HEK293 (cell line): Measurements from ENCODE around the gene THSD7A.

Source experiments
- CTCF ChIA-PET: fragments of 350-600 bp; formaldehyde crosslinking; extraction: SDS; loops from one replicate; lab custom pipeline; 2021; ENCODE audit warnings: antibody characterized with exemption; lab: Yijun Ruan, JAX
- POLR2A ChIA-PET: fragments of 300-600 bp; formaldehyde crosslinking; extraction: SDS; loops from one replicate; lab custom pipeline; 2020; ENCODE audit warnings: antibody characterized with exemption, inconsistent platforms; lab: Yijun Ruan, JAX
- H3K27ac ChIP-seq: fragments of 200-500 bp; sonication (Bioruptor generic); 2 replicates; pipeline ENCODE4 v1.5.1; 2014; ENCODE audit warnings: low read depth, low read length, control low read depth, inconsistent platforms; ENCODE audit errors: extremely low read depth
- H3K36me3 ChIP-seq, 2 experiments: fragments of 200-500 bp in 1 of 2; sonication (Bioruptor generic) in 1 of 2; 1 replicate in 1 of 2; 2 replicates in 1 of 2; pipeline ENCODE4 v1.5.1; 2014 to 2017; ENCODE audit warnings: inconsistent platforms in 2 of 2, low read length in 2 of 2; ENCODE audit not compliant: control insufficient read depth in 2 of 2, insufficient read depth in 1 of 2
- H3K4me1 ChIP-seq: fragments of 200-500 bp; sonication (Bioruptor generic); 2 replicates; pipeline ENCODE4 v1.5.1; 2014; ENCODE audit warnings: mild to moderate bottlenecking, low read length, inconsistent platforms; ENCODE audit not compliant: control insufficient read depth, insufficient read depth
- H3K4me3 ChIP-seq: 2 replicates; pipeline ENCODE4 v1.5.1; 2011; ENCODE audit warnings: low read depth, mild to moderate bottlenecking, control low read depth, low read length, moderate library complexity
- H3K9me3 ChIP-seq: fragments of 200-500 bp; sonication (Bioruptor generic); 2 replicates; pipeline ENCODE4 v1.5.1; 2014; ENCODE audit warnings: low read depth, low read length, inconsistent platforms; ENCODE audit not compliant: control insufficient read depth, insufficient read depth
- BCL11A ChIP-seq: fragments of 450-650 bp; formaldehyde crosslinking; IDR thresholded peaks from 2 replicates; pipeline ENCODE4 v1.5.1; 2016; ENCODE audit warnings: low read depth, missing biosample characterization, missing genetic modification characterization
- GLI2 ChIP-seq: fragments of 450-650 bp; formaldehyde crosslinking; IDR thresholded peaks from 2 replicates; pipeline ENCODE4; 2017; ENCODE audit warnings: missing biosample characterization, missing genetic modification characterization, low read depth, borderline replicate concordance
- IKZF3 ChIP-seq: fragments of 450-650 bp; IDR thresholded peaks from 2 replicates; pipeline ENCODE4 v1.5.0; 2018; ENCODE audit warnings: missing biosample characterization, mild to moderate bottlenecking, missing genetic modification characterization, moderate library complexity
- KLF8 ChIP-seq: fragments of 450-650 bp; formaldehyde crosslinking; IDR thresholded peaks from 2 replicates; pipeline ENCODE4 v1.5.1; 2016; ENCODE audit warnings: missing biosample characterization, missing genetic modification characterization
- ZBTB1 ChIP-seq: fragments of 450-650 bp; formaldehyde crosslinking; IDR thresholded peaks from 2 replicates; pipeline ENCODE4 v1.5.1; 2016; ENCODE audit warnings: missing biosample characterization, missing genetic modification characterization
- ZBTB11 ChIP-seq: fragments of 450-650 bp; formaldehyde crosslinking; conservative IDR thresholded peaks from 2 replicates; pipeline ENCODE4 v1.5.1; 2016; ENCODE audit warnings: low read depth, missing biosample characterization, missing genetic modification characterization
- ZFP41 ChIP-seq: fragments of 450-650 bp; formaldehyde crosslinking; IDR thresholded peaks from 2 replicates; pipeline ENCODE4 v1.5.1; 2016; ENCODE audit warnings: missing biosample characterization, missing genetic modification characterization, borderline replicate concordance
- ZFP69B ChIP-seq: fragments of 450-650 bp; formaldehyde crosslinking; IDR thresholded peaks from 2 replicates; pipeline ENCODE4 v1.5.1; 2016; ENCODE audit warnings: missing biosample characterization, missing genetic modification characterization
- ZNF280C ChIP-seq: fragments of 450-650 bp; formaldehyde crosslinking; IDR thresholded peaks from 2 replicates; pipeline ENCODE4 v1.5.1; 2016; ENCODE audit warnings: missing biosample characterization, missing genetic modification characterization
- ZNF350 ChIP-seq: fragments of 450-650 bp; formaldehyde crosslinking; IDR thresholded peaks from 2 replicates; pipeline ENCODE4 v1.5.0; 2017; ENCODE audit warnings: missing biosample characterization, mild to moderate bottlenecking, missing genetic modification characterization
- ZNF366 ChIP-seq: fragments of 450-650 bp; formaldehyde crosslinking; conservative IDR thresholded peaks from 2 replicates; pipeline ENCODE4 v1.5.1; 2016; ENCODE audit warnings: missing biosample characterization, missing genetic modification characterization
- ZNF404 ChIP-seq: fragments of 450-650 bp; formaldehyde crosslinking; IDR thresholded peaks from 2 replicates; pipeline ENCODE4 v1.5.1; 2017; ENCODE audit warnings: missing biosample characterization, missing genetic modification characterization
- ZNF423 ChIP-seq: fragments of 450-650 bp; formaldehyde crosslinking; IDR thresholded peaks from 2 replicates; pipeline ENCODE4 v1.5.1; 2016; ENCODE audit warnings: missing biosample characterization, missing genetic modification characterization
- ZNF518A ChIP-seq: fragments of 450-650 bp; formaldehyde crosslinking; conservative IDR thresholded peaks from 2 replicates; pipeline ENCODE4 v1.5.1; 2016; ENCODE audit warnings: low read depth, missing biosample characterization, missing genetic modification characterization
- ZNF521 ChIP-seq: fragments of 450-650 bp; formaldehyde crosslinking; IDR thresholded peaks from 2 replicates; pipeline ENCODE4 v1.5.1; 2017; ENCODE audit warnings: missing biosample characterization, mild to moderate bottlenecking, missing genetic modification characterization
- ZNF561 ChIP-seq: fragments of 450-650 bp; IDR thresholded peaks from 2 replicates; pipeline ENCODE4 v1.5.1; 2018; ENCODE audit warnings: missing biosample characterization, missing genetic modification characterization, borderline replicate concordance
- ZNF571 ChIP-seq: fragments of 450-650 bp; formaldehyde crosslinking; IDR thresholded peaks from 2 replicates; pipeline ENCODE4 v1.5.0; 2017; ENCODE audit warnings: missing biosample characterization, missing genetic modification characterization
- ZNF600 ChIP-seq: fragments of 450-650 bp; formaldehyde crosslinking; IDR thresholded peaks from 2 replicates; pipeline ENCODE4 v1.5.1; 2016; ENCODE audit warnings: missing biosample characterization, missing genetic modification characterization
- ZNF621 ChIP-seq: fragments of 450-650 bp; formaldehyde crosslinking; IDR thresholded peaks from 2 replicates; pipeline ENCODE4 v1.5.1; 2017; ENCODE audit warnings: missing biosample characterization, missing genetic modification characterization
- ZNF704 ChIP-seq: fragments of 450-650 bp; formaldehyde crosslinking; IDR thresholded peaks from 2 replicates; pipeline ENCODE4 v1.5.1; 2016; ENCODE audit warnings: missing biosample characterization, missing genetic modification characterization
- ZNF707 ChIP-seq: fragments of 450-650 bp; formaldehyde crosslinking; IDR thresholded peaks from 2 replicates; pipeline ENCODE4 v1.5.1; 2016; ENCODE audit warnings: missing biosample characterization, missing genetic modification characterization
- ZSCAN23 ChIP-seq: fragments of 450-650 bp; formaldehyde crosslinking; IDR thresholded peaks from 2 replicates; pipeline ENCODE4 v1.5.1; 2016; ENCODE audit warnings: missing biosample characterization, missing genetic modification characterization

THSD7A gene

GRCh38 chr7:11573128-11573750, 258.8 kb downstream of the THSD7A start:
- Histone ChIP-seq H3K4me3 (no peak overlapping the region), H3K27ac (no peak overlapping the region), H3K9me3 (no peaks in the 10 kb centered on the region), H3K4me1 (no peaks in the 10 kb centered on the region), H3K36me3 (no peaks in the 10 kb centered on the region)
- TF ChIP-seq ZNF366 (tag by site-specific recombination) (no peak), IKZF3 (tag by site-specific recombination) (no peak), ZSCAN23 (no peak), BCL11A (tag by site-specific recombination) (no peak), ZBTB11 (tag by site-specific recombination) (no peak), ZFP41 (tag by site-specific recombination) (no peak), ZNF280C (no peak), ZNF600 (tag by site-specific recombination) (no peak), ZBTB1 (tag by site-specific recombination) (no peak), KLF8 (no peak), ZNF704 (tag by site-specific recombination) (no peak), GLI2 (tag by site-specific recombination) (no peak)
- ChIA-PET CTCF (no interaction called here), POLR2A (no interaction called here)

GRCh38 chr7:11570922-11571550, 261.0 kb downstream of the THSD7A start:
- no peaks in the 10 kb centered on the region for H3K4me1 ChIP-seq
- CTCF ChIA-PET: interaction anchor here (0.6 kb wide), 1 partner anchor 337 kb away, joined by 4 read pairs; no protein-coding TSS in a partner anchor
- H3K27ac ChIP-seq: no peak overlapping the region
- H3K4me3 ChIP-seq: no peak overlapping the region
- POLR2A ChIA-PET: no interaction called here
- no peaks in the 10 kb centered on the region for H3K9me3 ChIP-seq
- no peaks in the 10 kb centered on the region for H3K36me3 ChIP-seq
- TF ChIP-seq ZFP69B (tag by site-specific recombination) (no peak), ZNF571 (tag by site-specific recombination) (no peak), ZNF518A (tag by site-specific recombination) (no peak), ZNF621 (tag by site-specific recombination) (no peak), ZNF521 (tag by site-specific recombination) (no peak), ZNF561 (tag by site-specific recombination) (no peak), ZNF704 (tag by site-specific recombination) (no peak), ZNF707 (tag by site-specific recombination) (no peak), ZNF404 (no peak), ZNF350 (tag by site-specific recombination) (no peak), ZNF423 (no peak)
